T-helper 2 cell (primary cell): ENCODE results near the gene SLC5A1.
"Not testable (repeated sequence)": the region's sequence is repeated elsewhere in the genome, so short reads cannot be mapped to it uniquely, and the experiment has no call there.

Experiments
- DNase-seq, 5 experiments: peaks; one replicate each; pipeline versions ENCODE4 v3.0.0 to v3.0.0-alpha.2; 2012 to 2022

The SLC5A1 gene

GRCh38 chr22:32150647-32151046, 107.6 kb downstream of the SLC5A1 start:
- not testable (repeated sequence) for DNase-seq

DNA sequence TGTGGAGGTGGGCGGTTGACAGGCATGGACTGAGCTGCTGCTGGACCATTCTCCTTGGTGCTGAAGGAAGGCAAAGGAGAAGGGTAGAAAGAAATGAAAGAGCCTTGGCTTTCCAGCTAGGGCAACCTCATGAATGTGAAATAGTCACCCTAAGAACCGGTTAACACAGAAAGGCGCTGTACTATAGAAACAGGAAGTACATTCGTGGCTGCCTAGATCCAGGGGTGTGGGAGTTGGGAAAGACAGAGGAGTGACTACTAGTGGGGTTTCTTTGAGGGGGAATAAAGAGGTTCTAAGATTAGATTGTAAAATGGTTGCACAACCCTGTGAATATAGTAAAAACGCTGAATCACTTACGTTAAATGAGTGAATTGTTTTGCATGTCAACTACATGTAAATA, 108.6 kb downstream of the SLC5A1 start:
- DNase-seq, result not testable (repeated sequence)

DNA sequence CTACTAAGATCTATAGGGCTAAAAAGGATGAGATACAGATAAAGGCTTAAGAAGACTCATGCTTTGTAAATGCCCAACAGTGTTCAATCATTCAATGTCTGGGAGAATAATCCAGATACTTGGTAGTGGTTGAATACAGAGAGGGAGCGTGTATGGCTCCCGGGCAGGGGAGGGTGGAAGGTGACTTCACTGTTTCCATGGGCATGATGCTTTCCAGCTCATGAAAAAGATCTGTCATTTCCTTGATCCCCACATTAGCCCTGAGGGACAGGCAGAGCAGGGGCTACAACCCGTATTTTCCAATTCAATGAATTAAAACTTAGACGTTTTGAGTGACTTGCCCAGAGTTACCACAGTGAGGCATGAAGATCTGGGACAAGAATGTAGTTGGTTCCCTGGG, 111.7 kb downstream of the SLC5A1 start:
- not testable (repeated sequence) for DNase-seq

- DNase-seq, result not testable (repeated sequence)
Measured at GRCh38 chr22:32157632-32158031, 114.6 kb downstream of the SLC5A1 start.

- DNase-seq, result no peak
Measured at GRCh38 chr22:32158712-32159533, 115.9 kb downstream of the SLC5A1 start, which contains the start of gene C22orf42. TSS of gene C22orf42 (minus strand) at chr22:32159303. CDS start at chr22:32159215, 88 bp downstream.

DNA sequence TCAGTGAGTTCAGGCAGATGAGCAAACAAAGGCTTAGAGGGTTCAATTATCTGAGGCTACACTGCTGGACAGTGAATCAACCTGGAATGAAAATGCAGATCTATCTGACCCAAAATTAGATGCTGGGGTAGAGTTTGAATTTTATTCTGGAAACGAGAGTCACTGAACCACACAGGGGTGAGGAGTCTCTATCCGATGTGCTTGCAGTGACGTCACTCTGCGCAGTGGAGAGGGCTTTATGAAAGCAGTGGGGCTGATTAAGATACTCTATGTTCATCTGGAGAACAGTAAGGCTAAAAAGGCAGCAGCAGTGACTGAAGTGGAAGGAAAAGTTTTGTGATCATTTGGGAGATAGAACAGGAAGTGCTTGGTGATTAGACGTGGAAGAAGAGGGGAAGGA, 117.3 kb downstream of the SLC5A1 start:
- DNase-seq, result not testable (repeated sequence)
